H1 (cell line): Measurements from ENCODE around the gene TP53I11. TPM values are rescaled to one million over a fixed set of nuclear protein-coding genes. Genes with fewer than 3 reads are reported as not detected.

Source experiments
- CTCF ChIA-PET: fragments of 300-600 bp; sonication (Branson Sonifier 250); formaldehyde crosslinking; loops from one replicate; lab custom pipeline; 2021; ENCODE audit not compliant: partially characterized antibody; lab: Charles Lee
- POLR2A ChIA-PET: fragments of 300-600 bp; sonication (Branson Sonifier 250); formaldehyde crosslinking; loops from one replicate; lab custom pipeline; 2021; ENCODE audit warnings: inconsistent platforms; ENCODE audit not compliant: partially characterized antibody; lab: Charles Lee
- DNase-seq, 2 experiments: peaks; one replicate each; pipeline versions ENCODE4 v3.0.0 to v3.0.0-alpha.2; 2010 to 2022; ENCODE audit warnings: low spot score in 2 of 2, low read depth in 1 of 2, mixed read lengths in 1 of 2
- FAIRE-seq: peaks from 2 replicates; lab custom pipeline; 2011; peaks lifted over from hg19 to GRCh38; lab: Jason Lieb, UNC
- H2AFZ ChIP-seq: 2 replicates; pipeline ENCODE4 v1.8.1; 2012; ENCODE audit warnings: low read length, inconsistent platforms
- H2AK5ac ChIP-seq: 2 replicates; pipeline ENCODE4 v1.6.1; 2013; ENCODE audit warnings: low read depth, low read length
- H2BK120ac ChIP-seq: replicated peaks from 2 replicates; pipeline ENCODE3; 2013; ENCODE audit warnings: low read depth, low read length, inconsistent platforms
- H2BK12ac ChIP-seq: 2 replicates; pipeline ENCODE4 v1.6.1; 2013; ENCODE audit warnings: low read depth, low read length
- H2BK15ac ChIP-seq: 2 replicates; pipeline ENCODE4 v1.6.1; 2013; ENCODE audit warnings: low read length
- H2BK20ac ChIP-seq: 2 replicates; pipeline ENCODE4 v1.6.1; 2013; ENCODE audit warnings: low read length
- H2BK5ac ChIP-seq: 2 replicates; pipeline ENCODE4 v1.6.1; 2013; ENCODE audit warnings: low read depth, low read length
- H3K14ac ChIP-seq: 2 replicates; pipeline ENCODE4 v1.6.1; 2013; ENCODE audit warnings: inconsistent platforms; ENCODE audit not compliant: insufficient read length
- H3K18ac ChIP-seq: 2 replicates; pipeline ENCODE4 v1.6.1; 2013; ENCODE audit warnings: low read length; ENCODE audit errors: extremely low read depth
- H3K23ac ChIP-seq: 2 replicates; pipeline ENCODE4 v1.6.1; 2013; ENCODE audit warnings: inconsistent platforms; ENCODE audit not compliant: insufficient read length
- H3K23me2 ChIP-seq: 2 replicates; pipeline ENCODE4 v1.6.1; 2013; ENCODE audit warnings: low read depth, low read length
- H3K27ac ChIP-seq: 2 replicates; pipeline ENCODE4 v1.6.1; 2011; ENCODE audit warnings: low read depth, low read length, inconsistent platforms
- H3K27me3 ChIP-seq, 4 experiments: replicated peaks in 1 of 4; 1 replicate in 1 of 4; 2 replicates in 3 of 4; pipeline versions ENCODE4 v1.6.1 to v1.8.1; 2011 to 2013; ENCODE audit warnings: low read length in 3 of 4, mild to moderate bottlenecking in 3 of 4, inconsistent platforms in 2 of 4, mixed read lengths in 2 of 4, moderate library complexity in 1 of 4; ENCODE audit not compliant: control insufficient read depth in 3 of 4, insufficient read depth in 3 of 4; ENCODE audit errors: extremely low read depth in 1 of 4
- H3K36me3 ChIP-seq, 4 experiments: 2 replicates each; pipeline versions ENCODE4 v1.6.1 to v1.8.1; 2011 to 2013; ENCODE audit warnings: mild to moderate bottlenecking in 4 of 4, low read length in 3 of 4, moderate library complexity in 2 of 4, control low read depth in 1 of 4, inconsistent platforms in 1 of 4; ENCODE audit not compliant: insufficient read depth in 4 of 4, control insufficient read depth in 2 of 4
- H3K4ac ChIP-seq: replicated peaks from 2 replicates; pipeline ENCODE3; 2013; ENCODE audit warnings: low read length, low read depth, mixed read lengths, inconsistent platforms; ENCODE audit not compliant: insufficient read length
- H3K4me1 ChIP-seq, 4 experiments: replicated peaks in 1 of 4; 1 replicate in 1 of 4; 2 replicates in 3 of 4; pipeline versions ENCODE4 v1.6.1 to v1.8.1; 2011 to 2013; ENCODE audit warnings: low read length in 3 of 4, inconsistent platforms in 2 of 4, mixed read lengths in 1 of 4; ENCODE audit not compliant: insufficient read depth in 4 of 4, control insufficient read depth in 3 of 4
- H3K4me2 ChIP-seq, 2 experiments: 2 replicates each; pipeline versions ENCODE4 v1.6.1 to v1.8.1; 2011 to 2013; ENCODE audit warnings: low read depth in 2 of 2, low read length in 2 of 2, control low read depth in 1 of 2, inconsistent platforms in 1 of 2, mild to moderate bottlenecking in 1 of 2; ENCODE audit not compliant: insufficient read depth in 1 of 2
- H3K4me3 ChIP-seq, 4 experiments: fragments of 200-600, 300-600 bp in 1 of 4; sonication (generic), shearing (Covaris generic), sonication (Bioruptor Twin) in 1 of 4; 2 replicates each; pipeline versions ENCODE4 v1.5.1 to v1.8.1; 2011 to 2016; ENCODE audit warnings: low read length in 4 of 4, low read depth in 3 of 4, control low read depth in 2 of 4, inconsistent platforms in 2 of 4, mild to moderate bottlenecking in 2 of 4, mixed read lengths in 1 of 4, moderate library complexity in 1 of 4; ENCODE audit not compliant: insufficient read depth in 2 of 4; ENCODE audit errors: extremely low read depth in 1 of 4
- H3K56ac ChIP-seq: replicated peaks from 2 replicates; pipeline ENCODE3; 2013; ENCODE audit warnings: low read depth, mild to moderate bottlenecking, mixed read lengths, low read length, inconsistent platforms; ENCODE audit not compliant: insufficient read length
- H3K79me1 ChIP-seq: 2 replicates; pipeline ENCODE4 v1.6.1; 2013; ENCODE audit warnings: low read depth, low read length, control low read depth
- H3K79me2 ChIP-seq, 2 experiments: 2 replicates each; pipeline versions ENCODE4 v1.6.1 to v1.8.1; 2012 to 2013; ENCODE audit warnings: low read length in 2 of 2, mild to moderate bottlenecking in 2 of 2, inconsistent platforms in 1 of 2; ENCODE audit not compliant: insufficient read depth in 2 of 2, control insufficient read depth in 1 of 2
- H3K9ac ChIP-seq, 4 experiments: replicated peaks in 1 of 4; 1 replicate in 1 of 4; 2 replicates in 3 of 4; pipeline versions ENCODE4 v1.6.1 to v1.8.1; 2011 to 2013; ENCODE audit warnings: low read depth in 3 of 4, low read length in 3 of 4, control low read depth in 2 of 4, mild to moderate bottlenecking in 2 of 4, moderate library complexity in 2 of 4, inconsistent platforms in 1 of 4; ENCODE audit errors: extremely low read depth in 1 of 4
- H3K9me3 ChIP-seq, 2 experiments: 2 replicates each; pipeline versions ENCODE4 v1.6.1 to v1.8.1; 2012 to 2013; ENCODE audit warnings: mild to moderate bottlenecking in 2 of 2, moderate library complexity in 2 of 2, control low read depth in 1 of 2, inconsistent platforms in 1 of 2, low read depth in 1 of 2, low read length in 1 of 2, mixed read lengths in 1 of 2; ENCODE audit not compliant: insufficient read depth in 2 of 2
- H4K20me1 ChIP-seq, 2 experiments: replicated peaks in 1 of 2; 2 replicates each; pipeline versions ENCODE3 to v1.8.1; 2011 to 2013; ENCODE audit warnings: inconsistent platforms in 2 of 2, low read length in 2 of 2, mild to moderate bottlenecking in 1 of 2; ENCODE audit not compliant: insufficient read depth in 2 of 2, control insufficient read depth in 1 of 2
- H4K5ac ChIP-seq: 2 replicates; pipeline ENCODE4 v1.6.1; 2013; ENCODE audit warnings: low read length, low read depth, mixed read lengths, inconsistent platforms; ENCODE audit not compliant: insufficient read length
- H4K8ac ChIP-seq: 2 replicates; pipeline ENCODE4 v1.8.0; 2013; ENCODE audit warnings: mild to moderate bottlenecking, moderate library complexity, low read length, inconsistent platforms; ENCODE audit not compliant: insufficient read depth; ENCODE audit errors: extremely low read depth
- H4K91ac ChIP-seq: replicated peaks from 2 replicates; pipeline ENCODE3; 2013; ENCODE audit warnings: low read length, mixed read lengths, inconsistent platforms; ENCODE audit not compliant: insufficient read length
- ASH2L ChIP-seq: fragments of 200-600, 300-600 bp; sonication (generic); IDR thresholded peaks from one replicate; pipeline ENCODE4 v1.7.1; 2017; ENCODE audit warnings: low read length
- ATF2 ChIP-seq: IDR thresholded peaks from 2 replicates; pipeline ENCODE4 v1.6.1; 2012; ENCODE audit warnings: low read length, inconsistent platforms
- BCL11A ChIP-seq, 2 experiments: IDR thresholded peaks; one replicate each; pipeline ENCODE4 v1.6.1; 2011; ENCODE audit warnings: low read depth in 2 of 2, low read length in 2 of 2, mild to moderate bottlenecking in 2 of 2
- CHD2 ChIP-seq: IDR thresholded peaks from 2 replicates; pipeline ENCODE4 v1.6.1; 2012; ENCODE audit warnings: low read length, improper control_type of control experiment
- HDAC2 ChIP-seq, 2 experiments: fragments of 300-600 bp in 1 of 2; sonication (generic) in 1 of 2; IDR thresholded peaks; 2 replicates each; pipeline ENCODE4 v1.6.1; 2011 to 2012; ENCODE audit warnings: low read depth in 2 of 2, low read length in 2 of 2, mild to moderate bottlenecking in 2 of 2, moderate library complexity in 2 of 2, borderline replicate concordance in 1 of 2, inconsistent platforms in 1 of 2
- WGBS, 2 experiments: shearing (Covaris generic) in 1 of 2; methylation state at CpG; one replicate each; pipeline versions ENCODE4 v1.1.6 to v1.1.7; 2013 to 2015; ENCODE audit warnings: low lambda C conversion rate in 2 of 2, mixed read lengths in 2 of 2, inconsistent platforms in 1 of 2, low coverage in 1 of 2, missing lambda C conversion rate in 1 of 2; ENCODE audit not compliant: insufficient replicate concordance in 2 of 2, insufficient coverage in 1 of 2, insufficient read length in 1 of 2; ENCODE audit errors: extremely low coverage in 1 of 2, missing lambda C conversion rate in 1 of 2; 5-methylcytosine and 5-hydroxymethylcytosine counted together
- polyA plus RNA-seq, 7 experiments: library from polyadenylated mRNA; depleted of rRNA in 3 of 7; stranded (reverse) in 5 of 7; unstranded in 2 of 7; fragments of >200 nt in 5 of 7; fragments of 200-250 nt in 2 of 7; gene quantifications; 1 replicate in 5 of 7; 2 replicates in 1 of 7; 4 replicates in 1 of 7; pipeline versions ENCODE4 v1.2.1 to v1.2.3, GENCODE V29; 2011 to 2013; ENCODE audit warnings: missing spikeins in 2 of 7, mixed read lengths in 2 of 7
- total RNA-seq: library from RNA; stranded (reverse); fragmentation: NEBNext Ultra II Directional; extraction: Animal tissue kit (Norgen Biotek cat#: 25700); gene quantifications from 2 replicates; pipeline ENCODE4 v1.2.1, GENCODE V29; 2021

The TP53I11 gene
- total and polyA plus RNA-seq, 2 of the 8 experiments (the other 6 are each of a cell fraction or from before 2014, with no cell fraction given), result 34.0 to 46.3 TPM

GRCh38 chr11:44976576-44976975 is 25.9 kb upstream of the TP53I11 start:
- no peak overlapping the region for H3K23ac ChIP-seq
- peaks cover 0 to 5% of the 10 kb centered on the region in 2 experiments for H4K20me1 ChIP-seq
- no peak overlapping the region for H2BK5ac ChIP-seq
- DNase-seq (no peak), FAIRE-seq (no peak)
- H3K18ac ChIP-seq, result peak overlapping the region; percentile 5; the same call in 1 of the 2 replicates
- H3K23me2 ChIP-seq, result peaks cover 6% of the 10 kb centered on the region
- H3K4me2 ChIP-seq, result no peak overlapping the region
- H3K36me3 ChIP-seq, result no peaks in the 10 kb centered on the region
- H3K79me2 ChIP-seq, result no peaks in the 10 kb centered on the region
- TF ChIP-seq CHD2 (no peak), ASH2L (no peak), BCL11A (IDR thresholded peaks at IDR 0.05; ENCODE audit: low read depth in 2 of 2, low read length in 2 of 2) (no peak), HDAC2 (IDR thresholded peaks at IDR 0.05; ENCODE audit: borderline replicate concordance in 1 of 2, low read depth in 2 of 2, low read length in 2 of 2) (no peak), ATF2 (no peak)
- no peak overlapping the region for H3K9ac ChIP-seq
- H4K5ac ChIP-seq, result no peak overlapping the region
- no peaks in the 10 kb centered on the region for H3K27me3 ChIP-seq
- H3K9me3 ChIP-seq, result no peaks in the 10 kb centered on the region
- 86% methylated on average over 4 of the region's 5 CpGs; no CpG with 5 or more reads in 1 of the 2 experiments for WGBS, 2 experiments
- H4K8ac ChIP-seq, result no peak overlapping the region
- no peak overlapping the region for H2AFZ ChIP-seq
- H3K56ac ChIP-seq, result no peak overlapping the region
- 0 out of 2 replicates have a peak overlapping the region, but pooled peaks have one; percentile 84 for H2BK15ac ChIP-seq
- no peak overlapping the region for H3K4ac ChIP-seq
- H2BK12ac ChIP-seq, result peak overlapping the region; percentile 62; the same call in 1 of the 2 replicates
- no peak overlapping the region for H3K27ac ChIP-seq
- H3K4me3 ChIP-seq, result no peak overlapping the region
- peaks cover 0 to 27% (median 18%) of the 10 kb centered on the region in 4 experiments; a peak in 6 of 7 replicates for H3K4me1 ChIP-seq
- ChIA-PET CTCF (interaction anchor here (0.6 to 38.2 kb wide), 17 partner anchors 9 to 1095 kb away, joined by 3 to 731 read pairs (median 6); partner anchors contain the start of gene TP53I11), POLR2A (interaction anchor here (1.1 to 4.8 kb wide), 3 partner anchors 11 to 32 kb away, joined by 4 to 16 read pairs (median 6); no protein-coding TSS in a partner anchor)
- H3K14ac ChIP-seq, result no peak overlapping the region
- no peak overlapping the region for H2AK5ac ChIP-seq
- no peak overlapping the region for H2BK20ac ChIP-seq
- H2BK120ac ChIP-seq, result no peak overlapping the region
- H4K91ac ChIP-seq, result no peak overlapping the region
- H3K79me1 ChIP-seq, result no peaks in the 10 kb centered on the region
